Neutrophil (primary cell): ENCODE results near the gene GGT6.

ENCODE experiments used
- H3K27ac ChIP-seq: fragments of 200-600 bp; sonication (generic); 2 replicates; pipeline ENCODE4 v1.5.1; 2016; ENCODE audit warnings: mild to moderate bottlenecking, moderate library complexity
- H3K27me3 ChIP-seq: fragments of 200-600 bp; sonication (generic); 2 replicates; pipeline ENCODE4 v1.6.0; 2016; ENCODE audit warnings: mild to moderate bottlenecking
- H3K36me3 ChIP-seq: fragments of 200-600 bp; sonication (generic); 2 replicates; pipeline ENCODE4 v1.5.1; 2017
- H3K4me1 ChIP-seq, 2 experiments: fragments of 200-600 bp in 1 of 2; sonication (generic) in 1 of 2; 1 replicate in 1 of 2; 2 replicates in 1 of 2; pipeline versions ENCODE4 v1.5.1 to v1.6.1; 2013 to 2016; ENCODE audit warnings: low read depth in 1 of 2, low read length in 1 of 2, mild to moderate bottlenecking in 1 of 2, moderate library complexity in 1 of 2; ENCODE audit not compliant: control insufficient read depth in 1 of 2, insufficient read depth in 1 of 2
- H3K4me3 ChIP-seq, 2 experiments: fragments of 200-600 bp in 1 of 2; sonication (generic) in 1 of 2; 1 replicate in 1 of 2; 2 replicates in 1 of 2; pipeline ENCODE4 v1.5.1; 2013 to 2016; ENCODE audit warnings: low read depth in 1 of 2, low read length in 1 of 2, mild to moderate bottlenecking in 1 of 2, moderate library complexity in 1 of 2
- H3K9me3 ChIP-seq: fragments of 200-600 bp; sonication (generic); 2 replicates; pipeline ENCODE4 v1.5.1; 2016
- CTCF ChIP-seq: fragments of 200-600 bp; sonication (generic); IDR thresholded peaks from 2 replicates; pipeline ENCODE4 v1.5.1; 2016; ENCODE audit warnings: antibody characterized with exemption

GGT6 gene

DNA sequence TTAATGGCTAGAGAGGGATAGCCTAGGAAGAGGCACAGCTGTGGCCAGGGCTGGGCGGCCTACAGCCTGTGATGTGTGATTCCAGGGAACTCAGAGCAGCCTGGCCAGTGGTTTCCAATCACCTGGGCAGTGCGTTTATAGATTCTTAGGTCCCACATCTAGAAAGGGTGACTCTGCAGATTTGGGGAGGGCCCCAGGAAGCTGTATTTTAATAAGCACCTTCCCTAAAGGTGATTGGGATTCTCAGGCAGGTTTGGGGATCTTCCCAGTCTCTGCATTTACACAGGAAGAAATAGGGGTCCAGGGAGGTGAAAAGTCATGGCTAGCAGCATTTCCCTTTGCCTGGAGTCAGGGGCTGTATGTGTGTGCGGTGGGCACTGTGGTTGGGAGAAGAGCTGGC is 52.2 kb downstream of the GGT6 start:
- no peak for TF ChIP-seq CTCF
- Histone ChIP-seq H3K4me3 (no peak overlapping the region), H3K36me3 (no peaks in the 10 kb centered on the region), H3K4me1 (peaks cover 34 to 50% of the 10 kb centered on the region in 2 experiments), H3K9me3 (no peaks in the 10 kb centered on the region), H3K27me3 (no peaks in the 10 kb centered on the region), H3K27ac (no peak overlapping the region)

DNA sequence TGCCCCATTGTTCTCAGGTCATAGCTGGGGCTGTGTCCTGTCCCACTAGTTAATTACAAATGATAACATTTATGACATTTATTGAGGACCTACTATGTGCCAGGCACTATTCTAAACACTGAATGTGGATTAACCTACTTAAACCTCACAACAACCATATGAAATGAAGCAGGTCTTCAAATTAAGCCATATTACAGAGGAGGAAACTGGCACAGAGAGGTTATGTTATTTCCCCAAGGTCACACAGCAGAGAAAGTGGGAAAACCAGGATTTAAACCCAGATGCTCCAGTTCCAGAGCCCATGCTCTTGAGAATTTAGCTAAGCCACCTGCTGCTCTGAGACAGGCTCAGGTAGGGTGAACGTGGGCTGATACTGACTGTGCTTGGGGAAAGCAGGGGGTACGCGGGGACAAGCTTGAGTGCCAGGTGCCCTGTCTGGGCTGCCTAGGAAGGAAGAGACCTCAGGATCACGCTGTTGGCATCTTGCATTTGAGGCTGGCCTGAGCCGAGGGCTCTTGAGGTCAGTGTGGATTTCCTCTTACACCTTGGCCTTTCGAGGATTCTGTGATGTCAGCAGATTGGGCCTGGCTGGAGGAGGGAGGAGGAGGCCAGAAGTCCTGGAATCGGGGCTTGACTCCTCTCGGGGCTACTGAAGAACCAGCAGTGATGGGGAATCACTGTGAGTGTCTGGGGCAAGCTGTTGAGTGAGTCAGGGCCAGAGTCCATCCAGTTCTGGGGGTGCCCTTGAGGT is 52.8 kb downstream of the GGT6 start:
- Histone ChIP-seq H3K36me3 (no peaks in the 10 kb centered on the region), H3K4me1 (peaks cover 36 to 51% of the 10 kb centered on the region in 2 experiments), H3K27me3 (no peaks in the 10 kb centered on the region), H3K4me3 (no peak overlapping the region), H3K27ac (no peak overlapping the region), H3K9me3 (no peaks in the 10 kb centered on the region)
- no peak for TF ChIP-seq CTCF
